DND-41 (cell line): ENCODE measurements around the gene C16orf86.

ENCODE experiments used
- ATAC-seq: fragments of 200-7000 bp; cut with Tn5 transposase; 3 replicates; pipeline ENCODE4 v1.9.1; 2021; ENCODE audit warnings: low read depth; ENCODE audit not compliant: insufficient read depth
- DNase-seq: peaks from one replicate; pipeline ENCODE4 v3.0.0-alpha.2; 2020
- H2AFZ ChIP-seq: 2 replicates; pipeline ENCODE4 v1.6.0; 2012; ENCODE audit warnings: low read depth, low read length
- H3K27ac ChIP-seq: 2 replicates; pipeline ENCODE4 v1.5.1; 2012; ENCODE audit warnings: low read length, inconsistent platforms
- H3K27me3 ChIP-seq: fragments of 200-600 bp; sonication (generic); 2 replicates; pipeline ENCODE4 v1.6.0; 2012; ENCODE audit warnings: low read length, mild to moderate bottlenecking, inconsistent platforms; ENCODE audit not compliant: insufficient read depth, poor library complexity
- H3K36me3 ChIP-seq: 2 replicates; pipeline ENCODE4 v1.5.1; 2012; ENCODE audit warnings: low read length, inconsistent platforms; ENCODE audit not compliant: insufficient read depth
- H3K4me1 ChIP-seq: 2 replicates; pipeline ENCODE4 v1.5.1; 2012; ENCODE audit warnings: mild to moderate bottlenecking, low read length; ENCODE audit not compliant: insufficient read depth
- H3K4me2 ChIP-seq: 2 replicates; pipeline ENCODE4 v1.6.0; 2012; ENCODE audit warnings: mild to moderate bottlenecking, moderate library complexity, low read length, inconsistent platforms; ENCODE audit not compliant: insufficient read depth
- H3K4me3 ChIP-seq, 2 experiments: fragments of 200-600 bp in 1 of 2; shearing (Covaris generic) in 1 of 2; 2 replicates each; pipeline ENCODE4 v1.5.1; 2012 to 2016; ENCODE audit warnings: inconsistent platforms in 2 of 2, low read length in 2 of 2, mild to moderate bottlenecking in 2 of 2, low read depth in 1 of 2, moderate library complexity in 1 of 2
- H3K79me2 ChIP-seq: 2 replicates; pipeline ENCODE4 v1.6.0; 2012; ENCODE audit warnings: low read length, inconsistent platforms; ENCODE audit not compliant: insufficient read depth
- H3K9ac ChIP-seq: 2 replicates; pipeline ENCODE4 v1.6.0; 2012; ENCODE audit warnings: low read depth, mild to moderate bottlenecking, inconsistent platforms, low read length, moderate library complexity
- H3K9me3 ChIP-seq: 2 replicates; pipeline ENCODE4 v1.5.1; 2012; ENCODE audit warnings: low read length, moderate library complexity, mild to moderate bottlenecking, inconsistent platforms; ENCODE audit not compliant: insufficient read depth, severe bottlenecking
- H4K20me1 ChIP-seq: 2 replicates; pipeline ENCODE4 v1.6.0; 2012; ENCODE audit warnings: low read length; ENCODE audit not compliant: insufficient read depth
- EZH2 ChIP-seq: IDR thresholded peaks from 3 replicates; pipeline ENCODE4 v1.6.1; 2012; ENCODE audit warnings: borderline replicate concordance, low read depth, mild to moderate bottlenecking, moderate library complexity, low read length, inconsistent platforms; ENCODE audit not compliant: severe bottlenecking
- TF ChIP-seq, protein P1 (sequence below): IDR thresholded peaks from 2 replicates; pipeline ENCODE4 v1.5.1; 2012; ENCODE audit warnings: borderline replicate concordance, low read length, moderate library complexity, mild to moderate bottlenecking; ENCODE audit not compliant: poor library complexity, severe bottlenecking; ENCODE audit errors: extremely low read depth

The C16orf86 gene

DNA sequence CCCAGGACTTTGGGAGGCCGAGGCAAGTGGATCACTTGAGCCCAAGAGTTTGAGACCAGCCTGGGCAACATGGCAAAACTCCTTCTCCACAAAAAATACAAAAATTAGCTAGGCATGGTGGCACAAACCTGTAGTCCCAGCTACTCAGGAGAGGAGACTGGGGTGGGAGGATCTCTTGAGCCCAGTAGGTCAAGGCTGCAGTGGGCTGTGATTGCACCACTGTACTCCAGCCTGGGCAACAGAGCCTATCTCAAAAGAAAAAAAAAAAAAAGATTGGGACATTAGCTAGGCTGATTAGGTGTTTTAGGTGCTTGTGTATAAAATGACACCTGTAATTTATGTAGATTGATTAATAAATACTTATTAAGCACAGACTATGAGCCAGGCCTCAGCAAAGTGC lies 42.4 kb downstream of the C16orf86 start:
- H3K4me2 ChIP-seq = no peak overlapping the region
- no peak overlapping the region for H3K27ac ChIP-seq

DNA sequence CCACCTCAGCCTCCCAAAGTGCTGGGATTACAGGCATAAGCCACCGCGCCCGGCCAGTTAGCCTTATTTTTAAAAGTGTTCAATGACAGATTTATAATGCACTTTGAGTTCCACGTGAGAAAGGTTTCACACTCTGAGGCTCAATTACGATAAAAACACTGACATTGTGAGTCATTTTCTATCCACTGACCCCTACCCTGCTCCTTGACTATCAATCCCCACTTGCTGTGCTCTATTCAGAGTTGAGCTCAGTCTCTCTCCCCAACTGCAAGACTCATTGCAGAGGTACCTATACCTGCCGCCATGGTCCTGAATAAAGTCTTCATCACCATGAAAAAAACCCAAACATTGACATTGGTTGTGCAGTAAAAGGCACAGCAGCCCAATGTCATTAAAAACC lies 44.0 kb downstream of the C16orf86 start:
- H3K9me3 ChIP-seq = no peaks in the 10 kb centered on the region
- peaks cover 4% of the 10 kb centered on the region; the same call in 1 of the 2 replicates for H4K20me1 ChIP-seq
- no peak overlapping the region for H3K4me2 ChIP-seq
- H3K79me2 ChIP-seq = peaks cover 72% of the 10 kb centered on the region
- no peak overlapping the region for H3K27ac ChIP-seq
- DNase-seq (no peak), ATAC-seq (no peak)
- H3K4me3 ChIP-seq = no peak overlapping the region
- no peak overlapping the region for H2AFZ ChIP-seq
- H3K9ac ChIP-seq = no peak overlapping the region
- TF ChIP-seq EZH2 = no peak
- TF ChIP-seq, protein P1, sequence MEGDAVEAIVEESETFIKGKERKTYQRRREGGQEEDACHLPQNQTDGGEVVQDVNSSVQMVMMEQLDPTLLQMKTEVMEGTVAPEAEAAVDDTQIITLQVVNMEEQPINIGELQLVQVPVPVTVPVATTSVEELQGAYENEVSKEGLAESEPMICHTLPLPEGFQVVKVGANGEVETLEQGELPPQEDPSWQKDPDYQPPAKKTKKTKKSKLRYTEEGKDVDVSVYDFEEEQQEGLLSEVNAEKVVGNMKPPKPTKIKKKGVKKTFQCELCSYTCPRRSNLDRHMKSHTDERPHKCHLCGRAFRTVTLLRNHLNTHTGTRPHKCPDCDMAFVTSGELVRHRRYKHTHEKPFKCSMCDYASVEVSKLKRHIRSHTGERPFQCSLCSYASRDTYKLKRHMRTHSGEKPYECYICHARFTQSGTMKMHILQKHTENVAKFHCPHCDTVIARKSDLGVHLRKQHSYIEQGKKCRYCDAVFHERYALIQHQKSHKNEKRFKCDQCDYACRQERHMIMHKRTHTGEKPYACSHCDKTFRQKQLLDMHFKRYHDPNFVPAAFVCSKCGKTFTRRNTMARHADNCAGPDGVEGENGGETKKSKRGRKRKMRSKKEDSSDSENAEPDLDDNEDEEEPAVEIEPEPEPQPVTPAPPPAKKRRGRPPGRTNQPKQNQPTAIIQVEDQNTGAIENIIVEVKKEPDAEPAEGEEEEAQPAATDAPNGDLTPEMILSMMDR = no peak
- H3K36me3 ChIP-seq = no peaks in the 10 kb centered on the region
- H3K27me3 ChIP-seq = no peaks in the 10 kb centered on the region
- H3K4me1 ChIP-seq = no peaks in the 10 kb centered on the region

More for the DNA sequence above, 42.4 kb downstream of the C16orf86 start:
- TF ChIP-seq, protein P1 = no peak
- no peak for TF ChIP-seq EZH2
- Histone ChIP-seq H4K20me1 (peaks cover 4% of the 10 kb centered on the region; the same call in 1 of the 2 replicates), H2AFZ (no peak overlapping the region), H3K79me2 (peaks cover 71% of the 10 kb centered on the region), H3K9ac (no peak overlapping the region), H3K27me3 (no peaks in the 10 kb centered on the region), H3K4me3 (no peak overlapping the region), H3K4me1 (0 out of 2 replicates have a peak, but pooled peaks cover 2% of the 10 kb centered on the region), H3K9me3 (no peaks in the 10 kb centered on the region), H3K36me3 (no peaks in the 10 kb centered on the region)
- ATAC-seq (no peak), DNase-seq (no peak)

DNA sequence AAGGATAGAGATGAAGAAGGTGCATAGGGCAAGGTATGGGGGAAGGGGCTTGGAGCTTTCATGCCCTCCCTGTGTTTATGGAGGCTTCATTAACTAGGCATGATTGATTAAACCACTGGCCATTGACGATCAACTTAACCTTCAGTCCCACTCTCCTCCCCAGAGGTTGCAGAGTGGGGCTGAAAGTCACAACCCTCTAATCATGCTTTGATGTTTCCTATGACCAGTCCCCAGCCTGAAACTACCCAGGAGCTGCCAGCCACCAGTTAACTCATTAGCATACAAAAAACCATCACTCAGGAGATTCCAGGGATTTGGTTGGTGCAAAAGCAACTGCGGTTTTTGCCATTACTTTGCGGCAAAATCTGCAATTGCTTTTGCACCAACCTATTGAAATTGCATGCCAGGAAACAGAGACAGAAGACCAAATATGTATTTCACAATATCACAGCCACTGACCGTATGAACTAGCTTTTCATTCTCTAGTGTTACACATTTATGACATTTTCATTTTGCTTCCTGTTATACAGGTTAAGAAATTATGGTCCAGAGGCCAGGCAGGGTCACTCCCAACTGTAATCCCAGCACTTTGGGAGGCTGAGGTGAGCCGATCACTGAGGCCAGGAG lies 47.1 kb downstream of the C16orf86 start:
- H2AFZ ChIP-seq = no peak overlapping the region
- no peaks in the 10 kb centered on the region for H3K27me3 ChIP-seq
- peaks cover 78% of the 10 kb centered on the region for H3K79me2 ChIP-seq
- no peak overlapping the region for H3K9ac ChIP-seq
- DNase-seq (no peak), ATAC-seq (no peak)
- H4K20me1 ChIP-seq = 0 out of 2 replicates have a peak, but pooled peaks cover 6% of the 10 kb centered on the region
- no peaks in the 10 kb centered on the region for H3K9me3 ChIP-seq
- TF ChIP-seq, protein P1 = no peak
- TF ChIP-seq EZH2 = no peak
- H3K4me1 ChIP-seq = peaks cover 22% of the 10 kb centered on the region
- H3K36me3 ChIP-seq = no peaks in the 10 kb centered on the region
- H3K27ac ChIP-seq = no peak overlapping the region
- H3K4me2 ChIP-seq = no peak overlapping the region
- no peak overlapping the region for H3K4me3 ChIP-seq
